GM19035 (cell line): ENCODE results near the gene SSBP2.

Experiments
- ATAC-seq: cut with Tn5 transposase; IDR thresholded peaks from one replicate; pipeline ENCODE4 v1.9.1; 2021; ENCODE audit not compliant: unreplicated experiment

SSBP2 gene

GRCh38 chr5:81767938-81768337 is 17.0 kb upstream of the SSBP2 start:
- no peak for ATAC-seq

- no peak for ATAC-seq
These were observed 16.2 kb upstream of the SSBP2 start for GRCh38 chr5:81767097-81767496.

GRCh38 chr5:81766611-81767010 is 15.7 kb upstream of the SSBP2 start:
- no peak for ATAC-seq

DNA sequence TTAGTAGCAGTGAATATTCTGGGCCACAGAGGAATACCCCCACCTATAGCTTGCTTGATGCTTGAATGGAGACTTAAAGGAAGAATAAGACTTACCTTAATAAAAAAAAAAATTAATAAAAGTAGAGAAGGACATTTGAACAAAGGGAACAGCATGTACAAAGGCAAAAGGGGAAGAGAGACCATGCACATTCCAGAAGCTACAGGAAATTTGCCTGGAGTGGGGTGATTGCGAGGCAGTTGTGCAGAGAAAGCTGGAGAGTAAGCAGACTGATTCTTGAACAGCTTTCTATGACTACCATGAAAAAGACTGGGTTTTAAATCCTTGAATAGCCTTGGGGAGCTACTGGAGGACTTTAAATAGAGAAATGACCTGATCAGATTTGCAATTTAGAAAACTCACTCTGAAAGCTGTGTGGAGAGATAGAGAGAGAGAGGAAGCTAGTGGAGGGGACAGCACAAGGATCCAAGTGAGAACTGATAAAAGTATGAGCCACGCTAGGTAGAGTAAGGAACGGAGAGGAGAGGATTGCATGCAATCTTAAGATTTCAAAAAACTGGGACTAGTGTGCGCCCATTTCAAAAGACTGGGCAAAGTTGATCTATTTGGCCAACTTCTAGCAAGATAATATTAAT is 12.5 kb upstream of the SSBP2 start:
- no peak for ATAC-seq

DNA sequence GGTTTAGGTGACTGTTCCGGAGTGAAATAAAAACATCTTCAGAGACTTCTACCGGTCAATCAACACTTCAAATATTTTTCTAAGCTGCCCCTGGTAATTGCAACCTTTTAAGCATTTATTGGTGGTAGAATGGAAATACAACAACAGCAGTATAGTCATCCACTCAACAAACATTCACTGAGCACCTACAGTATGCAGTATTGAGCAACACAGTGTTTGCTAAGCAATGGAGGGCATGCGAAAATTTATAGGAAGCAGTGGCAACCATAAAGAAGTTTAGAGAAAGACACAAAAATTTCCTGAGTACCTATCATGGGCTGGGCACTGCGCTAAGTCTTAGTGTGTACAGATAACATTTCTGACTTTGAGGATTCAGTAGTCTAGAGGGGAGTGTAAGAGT is 12.0 kb upstream of the SSBP2 start:
- ATAC-seq, result no peak

- no peak for ATAC-seq
These were observed 11.5 kb upstream of the SSBP2 start for GRCh38 chr5:81762401-81762800.

- ATAC-seq, result no peak
These were observed 11.1 kb upstream of the SSBP2 start for GRCh38 chr5:81761970-81762369.

GRCh38 chr5:81761270-81761669 is 10.4 kb upstream of the SSBP2 start:
- no peak for ATAC-seq

DNA sequence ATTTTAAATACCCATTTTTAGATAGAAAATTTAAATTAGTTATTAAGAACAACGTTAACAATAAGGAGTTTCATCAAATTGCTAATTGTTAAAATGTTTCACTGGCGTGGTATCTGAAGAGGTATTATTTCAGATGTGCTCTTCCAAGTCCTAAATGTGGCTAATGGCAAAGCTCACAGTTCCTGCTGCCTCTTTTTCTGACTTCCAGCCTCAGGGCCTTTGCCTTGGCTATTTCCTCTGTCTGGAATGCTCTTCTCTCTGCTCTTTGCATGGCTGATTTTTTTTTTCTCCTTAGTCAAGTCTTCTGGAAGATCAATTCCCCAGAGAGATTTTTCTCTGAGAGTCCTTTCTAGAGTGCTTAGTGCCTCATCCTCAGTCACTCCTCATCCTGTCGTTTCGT is 9.6 kb upstream of the SSBP2 start:
- ATAC-seq, result no peak

GRCh38 chr5:81759632-81760005 is 8.7 kb upstream of the SSBP2 start:
- no peak for ATAC-seq

- no peak for ATAC-seq
These were observed 6.5 kb upstream of the SSBP2 start for GRCh38 chr5:81757404-81757803.

GRCh38 chr5:81756016-81756415 is 5.1 kb upstream of the SSBP2 start:
- ATAC-seq, result no peak

DNA sequence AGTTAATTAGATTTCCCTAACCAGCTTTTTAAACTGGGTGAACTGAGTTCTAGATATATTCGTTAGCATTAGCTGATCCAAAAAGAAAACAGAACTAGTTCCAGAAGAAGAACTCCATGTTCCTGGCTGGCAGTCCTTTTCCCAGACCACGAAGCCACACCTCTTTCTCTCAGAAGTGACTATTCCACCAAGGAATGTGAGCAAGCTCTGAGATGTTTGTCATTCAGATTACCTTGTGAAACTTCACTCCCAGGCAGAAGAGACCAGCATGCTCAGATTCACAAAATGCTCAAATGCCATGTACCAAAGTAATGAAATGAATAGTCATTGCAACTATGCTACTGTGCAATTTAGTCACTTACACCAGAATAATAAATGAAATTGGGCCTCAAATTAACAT is 4.4 kb upstream of the SSBP2 start:
- no peak for ATAC-seq

DNA sequence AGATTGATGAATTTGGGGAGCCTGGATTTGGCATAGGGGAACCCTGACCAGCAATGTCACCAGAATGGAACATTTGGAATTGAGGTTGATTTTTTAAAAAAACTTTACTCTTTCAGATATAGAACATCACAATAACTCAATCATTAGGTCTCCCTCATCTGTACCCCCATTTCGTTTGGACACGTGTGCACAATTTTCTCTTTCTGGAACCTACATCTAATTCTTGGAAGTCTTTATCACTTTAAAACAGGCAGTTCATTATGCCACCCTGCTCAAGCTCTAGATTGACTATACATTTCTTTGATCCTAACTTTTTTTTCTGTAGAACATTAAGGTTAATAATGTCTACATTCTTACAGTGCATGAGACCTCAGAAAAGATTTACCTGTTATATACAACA is 3.7 kb upstream of the SSBP2 start:
- ATAC-seq, result no peak

DNA sequence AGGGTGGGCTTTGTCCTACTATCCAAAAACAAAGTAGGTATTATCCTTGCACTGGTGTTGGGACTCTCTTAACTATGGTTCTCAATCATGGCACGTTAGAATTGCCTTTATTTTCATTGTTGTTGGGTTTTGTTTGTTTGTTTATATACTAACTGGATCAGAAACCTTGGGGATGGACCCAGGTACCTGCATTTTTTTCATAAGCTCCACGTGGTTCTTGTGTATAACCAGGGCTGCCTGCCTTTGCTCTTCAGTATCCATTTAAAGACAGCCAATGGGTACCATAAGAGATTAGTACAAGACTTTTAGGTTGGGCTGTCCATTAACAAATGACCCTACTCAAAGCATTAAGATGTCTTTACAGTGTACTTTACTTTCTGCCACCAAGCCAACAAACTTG is 2.5 kb upstream of the SSBP2 start:
- ATAC-seq, result no peak

- no peak for ATAC-seq
These were observed 1.7 kb upstream of the SSBP2 start for GRCh38 chr5:81752644-81752963.

DNA sequence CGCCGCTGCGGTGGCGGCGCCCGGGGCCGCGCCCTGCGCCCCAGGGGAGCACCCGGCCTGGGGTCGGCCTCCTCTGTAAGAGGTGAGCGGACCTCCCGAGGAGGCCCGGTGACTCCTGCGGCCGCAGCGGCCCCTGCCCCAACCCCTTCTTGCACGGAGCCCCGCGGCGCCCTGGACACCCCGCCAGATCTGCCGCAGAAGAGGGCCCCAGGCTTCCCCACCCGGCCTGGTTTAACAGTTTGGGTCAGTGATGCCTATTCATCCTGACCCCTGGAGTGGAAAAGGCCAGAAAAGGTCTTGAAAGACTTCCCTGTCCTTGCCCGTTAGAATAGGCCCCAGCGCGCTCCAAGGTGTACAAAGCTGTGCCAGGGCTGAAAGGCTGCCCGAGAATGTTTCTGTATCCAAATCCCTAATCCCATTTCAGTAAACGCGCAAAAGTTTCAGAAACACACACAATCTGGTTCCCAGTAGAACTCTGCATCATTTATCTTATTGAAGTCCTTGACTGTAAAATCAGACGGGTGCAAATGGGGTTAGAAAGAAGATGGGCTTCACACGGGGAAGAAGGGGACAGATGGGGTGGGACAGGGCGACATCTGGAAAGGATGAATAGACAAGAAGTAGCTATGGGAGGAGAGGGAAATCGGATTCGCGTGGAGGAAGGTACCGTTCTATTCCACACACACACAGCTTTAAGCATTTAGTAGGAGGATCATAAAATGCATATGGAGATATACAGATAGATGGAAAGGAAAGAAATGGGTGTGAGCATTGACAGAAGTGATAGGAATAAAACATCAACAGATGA is 1.1 kb upstream of the SSBP2 start:
- ATAC-seq, result no peak

- ATAC-seq, result peak; percentile 23
These were observed 439 bp downstream of the SSBP2 start for GRCh38 chr5:81750308-81751008.

GRCh38 chr5:81749561-81750307 is 1.2 kb downstream of the SSBP2 start:
- peak; percentile 37 for ATAC-seq

GRCh38 chr5:81749192-81749560 is 1.7 kb downstream of the SSBP2 start:
- no peak for ATAC-seq

GRCh38 chr5:81748556-81748955 is 2.3 kb downstream of the SSBP2 start:
- no peak for ATAC-seq

GRCh38 chr5:81747030-81747429 is 3.9 kb downstream of the SSBP2 start:
- no peak for ATAC-seq
